ENCODE data around the gene CTNNA2. TPM values are rescaled to one million over a fixed set of nuclear protein-coding genes. Genes with fewer than 3 reads are reported as not detected.

Gene CTNNA2
- total and polyA plus RNA-seq, 2 of the 8 experiments (the other 6 are each of a cell fraction or from before 2014, with no cell fraction given): 3.9 to 9.0 TPM

- Histone ChIP-seq H4K91ac (replicated peaks; ENCODE audit: insufficient read length, low read length) (no peak overlapping the region), H3K4me2 (ENCODE audit: insufficient read depth in 1 of 2, low read depth in 2 of 2, low read length in 2 of 2) (no peak overlapping the region), H2BK120ac (replicated peaks; ENCODE audit: low read depth, low read length) (no peak overlapping the region), H3K4me3 (ENCODE audit: extremely low read depth in 1 of 4, insufficient read depth in 2 of 4, low read depth in 3 of 4, low read length in 4 of 4) (no peak overlapping the region), H3K4me1 (replicated peaks in 1 of 4; ENCODE audit: control insufficient read depth in 3 of 4, insufficient read depth in 4 of 4, low read length in 3 of 4) (no peaks in the 10 kb centered on the region), H3K79me2 (ENCODE audit: control insufficient read depth in 1 of 2, insufficient read depth in 2 of 2, low read length in 2 of 2) (no peaks in the 10 kb centered on the region), H3K36me3 (ENCODE audit: control insufficient read depth in 2 of 4, insufficient read depth in 4 of 4, low read length in 3 of 4) (no peaks in the 10 kb centered on the region), H3K23ac (ENCODE audit: insufficient read length) (no peak overlapping the region), H4K20me1 (replicated peaks in 1 of 2; ENCODE audit: control insufficient read depth in 1 of 2, insufficient read depth in 2 of 2, low read length in 2 of 2) (no peaks in the 10 kb centered on the region), H3K14ac (ENCODE audit: insufficient read length) (no peak overlapping the region), H2BK15ac (ENCODE audit: low read length) (no peak overlapping the region), H3K9me3 (ENCODE audit: insufficient read depth in 2 of 2, low read depth in 1 of 2, low read length in 1 of 2) (no peaks in the 10 kb centered on the region), H2BK5ac (ENCODE audit: low read depth, low read length) (no peak overlapping the region), H3K27ac (ENCODE audit: low read depth, low read length) (no peak overlapping the region), H3K9ac (replicated peaks in 1 of 4; ENCODE audit: extremely low read depth in 1 of 4, low read depth in 3 of 4, low read length in 3 of 4) (no peak overlapping the region), H3K18ac (ENCODE audit: extremely low read depth, low read length) (no peak overlapping the region), H4K8ac (ENCODE audit: extremely low read depth, insufficient read depth, low read length) (no peak overlapping the region), H2AFZ (ENCODE audit: low read length) (no peak overlapping the region), H3K27me3 (replicated peaks in 1 of 4; ENCODE audit: control insufficient read depth in 3 of 4, extremely low read depth in 1 of 4, insufficient read depth in 3 of 4, low read length in 3 of 4) (no peaks in the 10 kb centered on the region), H2AK5ac (ENCODE audit: low read depth, low read length) (no peak overlapping the region), H2BK20ac (ENCODE audit: low read length) (no peak overlapping the region), H3K4ac (replicated peaks; ENCODE audit: insufficient read length, low read depth, low read length) (no peak overlapping the region), H3K23me2 (ENCODE audit: low read depth, low read length) (no peaks in the 10 kb centered on the region; the same call in 1 of the 2 replicates), H4K5ac (ENCODE audit: insufficient read length, low read depth, low read length) (no peak overlapping the region), H2BK12ac (ENCODE audit: low read depth, low read length) (no peak overlapping the region), H3K79me1 (ENCODE audit: low read depth, low read length) (no peaks in the 10 kb centered on the region), H3K56ac (replicated peaks; ENCODE audit: insufficient read length, low read depth, low read length) (no peak overlapping the region)
- ChIA-PET CTCF (ENCODE audit: partially characterized antibody) (no interaction called here), POLR2A (ENCODE audit: partially characterized antibody) (interaction anchor here (0.6 kb wide), 1 partner anchor 312 kb away, joined by 3 read pairs; no protein-coding TSS in a partner anchor)
- DNase-seq (ENCODE audit: low read depth in 1 of 2, low spot score in 2 of 2): no peak
- no peak for FAIRE-seq
- WGBS, 2 experiments (ENCODE audit: extremely low coverage in 1 of 2, insufficient coverage in 1 of 2, insufficient read length in 1 of 2, insufficient replicate concordance in 2 of 2, low coverage in 1 of 2, low lambda C conversion rate in 2 of 2, missing lambda C conversion rate in 1 of 2): 94% methylated on average over 2 of the region's 2 CpGs; no CpG with 5 or more reads in 1 of the 2 experiments
- no peak for TF ChIP-seq TAF1 (IDR thresholded peaks at IDR 0.05; ENCODE audit: low read depth, low read length)
- no peak for TF ChIP-seq SIX5 (IDR thresholded peaks at IDR 0.05; ENCODE audit: low read depth, low read length)
- no peak for TF ChIP-seq CTBP2 (IDR thresholded peaks at IDR 0.05; ENCODE audit: borderline replicate concordance, insufficient read depth, insufficient read length, low read length)
Observed at GRCh38 chr2:79619976-79620375, 107.1 kb downstream of the CTNNA2 start.

All from H1 (cell line).